ENCODE data around the gene NTNG2.

NTNG2 gene

GRCh38 chr9:132287256-132287760, 125.5 kb downstream of the NTNG2 start:
- TF ChIP-seq POLR2AphosphoS5 (IDR thresholded peaks at IDR 0.05; ENCODE audit: low read depth, low read length) (no peak), REST (IDR thresholded peaks at IDR 0.05; ENCODE audit: insufficient read depth in 1 of 2, low read depth in 2 of 2, low read length in 2 of 2) (no peak), SIN3A (IDR thresholded peaks at IDR 0.05; ENCODE audit: borderline replicate concordance, insufficient read depth, low read length) (no peak), FOXP2 (optimal IDR thresholded peaks at IDR 0.05; ENCODE audit: borderline replicate concordance, extremely low read depth, extremely low read length, insufficient read depth) (no peak), TAF1 (IDR thresholded peaks at IDR 0.05; ENCODE audit: borderline replicate concordance, insufficient read depth, low read length) (no peak)

GRCh38 chr9:132288361-132288760, 126.5 kb downstream of the NTNG2 start:
- no peak for TF ChIP-seq TAF1 (IDR thresholded peaks at IDR 0.05; ENCODE audit: borderline replicate concordance, insufficient read depth, low read length)
- TF ChIP-seq FOXP2 (optimal IDR thresholded peaks at IDR 0.05; ENCODE audit: borderline replicate concordance, extremely low read depth, extremely low read length, insufficient read depth): no peak
- no peak for TF ChIP-seq SIN3A (IDR thresholded peaks at IDR 0.05; ENCODE audit: borderline replicate concordance, insufficient read depth, low read length)
- no peak for TF ChIP-seq POLR2AphosphoS5 (IDR thresholded peaks at IDR 0.05; ENCODE audit: low read depth, low read length)
- TF ChIP-seq REST (IDR thresholded peaks at IDR 0.05; ENCODE audit: insufficient read depth in 1 of 2, low read depth in 2 of 2, low read length in 2 of 2): no peak

- TF ChIP-seq TAF1 (IDR thresholded peaks at IDR 0.05; ENCODE audit: borderline replicate concordance, insufficient read depth, low read length): no peak
- TF ChIP-seq FOXP2 (optimal IDR thresholded peaks at IDR 0.05; ENCODE audit: borderline replicate concordance, extremely low read depth, extremely low read length, insufficient read depth): no peak
- no peak for TF ChIP-seq SIN3A (IDR thresholded peaks at IDR 0.05; ENCODE audit: borderline replicate concordance, insufficient read depth, low read length)
- TF ChIP-seq POLR2AphosphoS5 (IDR thresholded peaks at IDR 0.05; ENCODE audit: low read depth, low read length): no peak
- TF ChIP-seq REST (IDR thresholded peaks at IDR 0.05; ENCODE audit: insufficient read depth in 1 of 2, low read depth in 2 of 2, low read length in 2 of 2): no peak
Measured at GRCh38 chr9:132288966-132289365, 127.1 kb downstream of the NTNG2 start.

GRCh38 chr9:132293145-132293721, 131.4 kb downstream of the NTNG2 start:
- TF ChIP-seq REST (IDR thresholded peaks at IDR 0.05; ENCODE audit: insufficient read depth in 1 of 2, low read depth in 2 of 2, low read length in 2 of 2) (no peak), POLR2AphosphoS5 (IDR thresholded peaks at IDR 0.05; ENCODE audit: low read depth, low read length) (no peak), TAF1 (IDR thresholded peaks at IDR 0.05; ENCODE audit: borderline replicate concordance, insufficient read depth, low read length) (no peak), SIN3A (IDR thresholded peaks at IDR 0.05; ENCODE audit: borderline replicate concordance, insufficient read depth, low read length) (no peak), FOXP2 (optimal IDR thresholded peaks at IDR 0.05; ENCODE audit: borderline replicate concordance, extremely low read depth, extremely low read length, insufficient read depth) (no peak)
